NCI-H526 treated with DMSO at 0.1 percent for 48 hours (cell line): Measurements from ENCODE around the gene CARS2.
"Not testable (repeated sequence)": the region's sequence is repeated elsewhere in the genome, so short reads cannot be mapped to it uniquely, and the experiment has no call there.

Experiments used
- DNase-seq: peaks from one replicate; lab custom pipeline; 2025; lab: John Stamatoyannopoulos, UW

The CARS2 gene

GRCh38 chr13:110706570-110707372 lies 855 bp upstream of the CARS2 start:
- DNase-seq: no peak

GRCh38 chr13:110705356-110705825 lies 525 bp downstream of the CARS2 start:
- DNase-seq: peak; percentile 34

- DNase-seq: no peak
These were observed 3.1 kb downstream of the CARS2 start for GRCh38 chr13:110702591-110703526.

- DNase-seq: no peak
These were observed 3.8 kb downstream of the CARS2 start for GRCh38 chr13:110702089-110702488.

GRCh38 chr13:110701061-110701460 lies 4.9 kb downstream of the CARS2 start:
- DNase-seq: not testable (repeated sequence)

GRCh38 chr13:110700641-110701040 lies 5.3 kb downstream of the CARS2 start:
- no peak for DNase-seq

- no peak for DNase-seq
These were observed 5.7 kb downstream of the CARS2 start for GRCh38 chr13:110700186-110700585.

GRCh38 chr13:110699148-110700145 lies 6.5 kb downstream of the CARS2 start:
- DNase-seq: no peak

GRCh38 chr13:110698689-110699088 lies 7.2 kb downstream of the CARS2 start:
- DNase-seq: no peak

- no peak for DNase-seq
These were observed 8.1 kb downstream of the CARS2 start for GRCh38 chr13:110697842-110698241.

GRCh38 chr13:110696776-110697175 lies 9.1 kb downstream of the CARS2 start:
- no peak for DNase-seq

GRCh38 chr13:110695774-110696173 lies 10.1 kb downstream of the CARS2 start:
- not testable (repeated sequence) for DNase-seq

GRCh38 chr13:110690516-110690915 lies 15.4 kb downstream of the CARS2 start:
- no peak for DNase-seq

- no peak for DNase-seq
These were observed 16.2 kb downstream of the CARS2 start for GRCh38 chr13:110689711-110690110.

- no peak for DNase-seq
These were observed 16.9 kb downstream of the CARS2 start for GRCh38 chr13:110689041-110689440.

- no peak for DNase-seq
These were observed 18.2 kb downstream of the CARS2 start for GRCh38 chr13:110687736-110688135.

- peak; percentile 97 for DNase-seq
These were observed 20.5 kb downstream of the CARS2 start for GRCh38 chr13:110685305-110686020.

GRCh38 chr13:110684388-110685056 lies 21.4 kb downstream of the CARS2 start:
- no peak for DNase-seq

GRCh38 chr13:110683921-110684320 lies 22.0 kb downstream of the CARS2 start:
- no peak for DNase-seq

GRCh38 chr13:110683203-110683883 lies 22.6 kb downstream of the CARS2 start:
- DNase-seq: peak; percentile 49
